Rectal smooth muscle tissue (tissue), 1 donor: Measurements from ENCODE around the gene POU3F4.

Source experiments
- H3K27ac ChIP-seq: one replicate; pipeline ENCODE4 v1.7.0; 2013; ENCODE audit warnings: low read depth, low read length, inconsistent platforms
- H3K27me3 ChIP-seq: one replicate; pipeline ENCODE4 v1.7.0; 2013; ENCODE audit warnings: low read length; ENCODE audit not compliant: control insufficient read depth, insufficient read depth
- H3K36me3 ChIP-seq: one replicate; pipeline ENCODE4 v1.7.0; 2013; ENCODE audit warnings: low read length; ENCODE audit not compliant: control insufficient read depth, insufficient read depth
- H3K4me1 ChIP-seq: one replicate; pipeline ENCODE4 v1.7.0; 2013; ENCODE audit warnings: low read length; ENCODE audit not compliant: control insufficient read depth, insufficient read depth
- H3K4me3 ChIP-seq: one replicate; pipeline ENCODE4 v1.7.0; 2013; ENCODE audit warnings: low read length
- H3K9ac ChIP-seq: one replicate; pipeline ENCODE4 v1.7.0; 2013; ENCODE audit warnings: low read length

The POU3F4 gene

DNA sequence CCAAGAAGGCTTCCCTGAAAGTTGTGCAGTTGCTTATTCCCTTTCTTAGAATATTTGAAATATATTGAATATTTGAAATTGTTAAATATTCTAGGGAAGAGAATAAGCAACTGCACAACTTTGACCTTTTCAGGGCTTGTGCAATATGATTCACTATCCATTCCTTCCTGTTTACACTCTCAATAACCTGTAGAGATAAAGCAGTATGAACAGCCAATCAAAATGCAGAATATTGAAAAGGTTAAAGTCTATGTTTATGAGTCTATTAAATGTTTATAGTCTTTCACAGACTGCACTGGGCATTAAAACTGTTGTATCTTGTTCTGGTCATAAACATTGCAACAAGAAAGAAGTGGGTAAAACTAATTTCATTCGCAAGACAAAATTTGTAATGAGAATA, 13.8 kb downstream of the POU3F4 start:
- no peaks in the 10 kb centered on the region for H3K4me1 ChIP-seq
- H3K9ac ChIP-seq: no peak overlapping the region
- no peaks in the 10 kb centered on the region for H3K36me3 ChIP-seq
- H3K27ac ChIP-seq: no peak overlapping the region
- no peaks in the 10 kb centered on the region for H3K27me3 ChIP-seq
- H3K4me3 ChIP-seq: no peak overlapping the region

DNA sequence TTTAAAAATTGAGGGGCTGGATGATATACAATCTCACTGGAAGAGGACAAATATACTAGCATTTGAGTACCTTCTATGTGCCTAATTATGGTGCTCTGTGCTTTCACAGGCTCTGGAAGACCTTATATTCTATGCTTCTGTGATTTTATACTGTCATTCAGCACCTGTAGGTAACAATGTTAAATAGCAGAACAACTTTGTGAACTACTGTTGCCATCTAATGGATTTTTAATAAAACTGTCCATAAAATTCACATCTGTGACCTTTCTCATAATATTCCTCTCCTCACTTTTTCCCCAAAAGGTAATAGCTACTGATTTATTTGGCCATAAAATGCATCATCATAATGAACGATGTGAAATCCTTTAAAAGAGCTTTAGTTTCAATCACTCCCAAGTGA, 21.9 kb downstream of the POU3F4 start:
- no peak overlapping the region for H3K27ac ChIP-seq
- no peaks in the 10 kb centered on the region for H3K27me3 ChIP-seq
- H3K9ac ChIP-seq: no peak overlapping the region
- no peaks in the 10 kb centered on the region for H3K4me1 ChIP-seq
- H3K4me3 ChIP-seq: no peak overlapping the region
- H3K36me3 ChIP-seq: no peaks in the 10 kb centered on the region

DNA sequence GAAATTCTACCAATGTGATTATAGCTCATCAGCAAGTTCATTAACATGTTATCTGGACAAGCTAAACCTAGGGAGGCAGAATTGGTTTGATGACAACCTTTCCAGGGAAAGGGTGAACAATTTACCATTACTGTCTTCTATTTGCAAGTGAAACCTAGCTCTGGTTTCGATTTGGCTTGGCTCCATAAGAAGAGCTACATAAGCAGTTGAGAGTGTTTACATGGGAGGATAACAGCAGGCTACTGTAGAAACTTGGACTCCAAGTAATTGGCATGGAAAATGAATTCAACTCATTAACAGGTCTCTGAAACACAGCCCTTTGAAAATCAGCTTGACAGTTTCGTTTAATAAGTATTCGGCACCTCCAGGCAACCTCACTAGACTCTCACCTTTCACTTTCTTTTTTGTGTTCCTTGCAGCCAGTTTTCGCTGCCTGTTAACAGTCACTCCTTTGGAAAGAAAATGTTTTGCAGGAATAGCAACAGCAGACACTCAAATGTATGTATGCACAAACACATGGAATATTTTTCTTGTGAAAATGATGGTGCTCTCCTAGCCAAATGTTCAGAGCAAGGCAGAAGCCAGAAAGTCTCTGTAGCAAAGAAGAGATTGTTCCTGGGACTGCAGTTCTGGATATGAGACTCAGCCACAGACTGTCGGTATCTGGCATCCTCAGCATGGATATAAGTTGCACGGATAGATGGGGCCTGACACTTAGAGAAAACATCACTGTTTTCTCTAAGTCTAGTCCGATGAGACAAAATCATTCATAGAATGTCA, 27.5 kb downstream of the POU3F4 start:
- Histone ChIP-seq H3K4me3 (peak overlapping the region; percentile 49), H3K4me1 (no peaks in the 10 kb centered on the region), H3K27ac (peak overlapping the region; percentile 36), H3K36me3 (no peaks in the 10 kb centered on the region), H3K27me3 (no peaks in the 10 kb centered on the region), H3K9ac (no peak overlapping the region)
